HAP-1 (cell line): ENCODE measurements around the gene CYB561D1.

Source experiments
- DNase-seq, 2 experiments: peaks; one replicate each; pipeline ENCODE4 v3.0.0-alpha.2; 2016 to 2020; ENCODE audit warnings: low spot score in 2 of 2
- H3K27me3 ChIP-seq: fragments of 250-450 bp; sonication (Bioruptor Pico); 2 replicates; pipeline ENCODE4 v1.5.1; 2020; ENCODE audit warnings: low read depth, mild to moderate bottlenecking, moderate library complexity
- H3K36me3 ChIP-seq: fragments of 250-450 bp; sonication (Bioruptor Pico); replicated peaks from 2 replicates; pipeline ENCODE4 v1.5.1; 2020; ENCODE audit warnings: mild to moderate bottlenecking
- H3K4me1 ChIP-seq: fragments of 250-450 bp; sonication (Bioruptor Pico); 2 replicates; pipeline ENCODE4 v1.5.1; 2020; ENCODE audit warnings: mild to moderate bottlenecking
- H3K4me3 ChIP-seq: fragments of 250-450 bp; sonication (Bioruptor Pico); 2 replicates; pipeline ENCODE4 v1.5.1; 2020; ENCODE audit warnings: mild to moderate bottlenecking, moderate library complexity
- H3K9me3 ChIP-seq: fragments of 250-450 bp; sonication (Bioruptor Pico); 2 replicates; pipeline ENCODE4 v1.5.1; 2020; ENCODE audit warnings: mild to moderate bottlenecking, moderate library complexity
- in situ Hi-C: fragments of 300-500 bp; cut with MboI; formaldehyde crosslinking; loops from 3 replicates; pipeline ENCODE4 v1.14.3; 2020; ENCODE audit warnings: low sequenced_read_pairs, inconsistent platforms, mixed read lengths

Gene CYB561D1

GRCh38 chr1:109532365-109533136 is 38.7 kb downstream of the CYB561D1 start:
- peak; percentile 63 to 91 for DNase-seq
- peaks cover 8% of the 10 kb centered on the region for H3K4me1 ChIP-seq
- no peaks in the 10 kb centered on the region for H3K36me3 ChIP-seq
- H3K9me3 ChIP-seq: no peaks in the 10 kb centered on the region
- peak overlapping the region; percentile 9; the same call in 1 of the 2 replicates for H3K4me3 ChIP-seq
- no peaks in the 10 kb centered on the region for H3K27me3 ChIP-seq
- in situ Hi-C loops: loop anchor here (5.0 to 10.0 kb wide), 2 partner anchors 35 to 268 kb away; no protein-coding TSS in a partner anchor

DNA sequence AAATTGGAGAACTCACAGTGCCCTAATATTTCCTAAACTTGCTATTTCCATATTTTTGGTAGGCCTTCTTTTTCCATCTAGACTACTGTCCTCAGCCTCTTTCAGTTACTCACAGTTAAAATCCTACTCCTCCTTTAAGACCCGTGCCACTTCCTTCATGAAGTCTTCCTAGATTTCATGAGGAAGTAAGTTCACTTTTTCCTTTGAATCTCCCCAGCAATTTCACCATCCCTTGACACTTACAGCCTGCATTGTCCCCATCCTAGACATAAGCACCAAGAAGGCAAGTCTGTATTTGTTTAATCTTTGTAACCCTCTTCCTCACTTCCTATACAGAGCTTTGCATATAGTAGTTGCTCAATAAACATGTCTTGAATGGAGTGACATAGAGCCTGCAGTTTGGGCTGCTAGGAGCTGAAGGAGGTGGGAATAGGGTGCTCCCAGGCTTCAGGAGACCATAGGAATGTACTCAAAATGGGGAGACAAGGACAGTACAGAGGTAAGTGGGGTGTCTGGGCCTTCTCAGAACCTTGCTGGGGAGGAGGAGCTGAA is 40.5 kb downstream of the CYB561D1 start:
- Histone ChIP-seq H3K9me3 (no peaks in the 10 kb centered on the region), H3K36me3 (no peaks in the 10 kb centered on the region), H3K4me3 (no peak overlapping the region), H3K4me1 (peaks cover 8% of the 10 kb centered on the region), H3K27me3 (no peaks in the 10 kb centered on the region)
- in situ Hi-C loops: loop anchor here (5.0 to 10.0 kb wide), 2 partner anchors 37 to 270 kb away; no protein-coding TSS in a partner anchor
- DNase-seq: no peak

DNA sequence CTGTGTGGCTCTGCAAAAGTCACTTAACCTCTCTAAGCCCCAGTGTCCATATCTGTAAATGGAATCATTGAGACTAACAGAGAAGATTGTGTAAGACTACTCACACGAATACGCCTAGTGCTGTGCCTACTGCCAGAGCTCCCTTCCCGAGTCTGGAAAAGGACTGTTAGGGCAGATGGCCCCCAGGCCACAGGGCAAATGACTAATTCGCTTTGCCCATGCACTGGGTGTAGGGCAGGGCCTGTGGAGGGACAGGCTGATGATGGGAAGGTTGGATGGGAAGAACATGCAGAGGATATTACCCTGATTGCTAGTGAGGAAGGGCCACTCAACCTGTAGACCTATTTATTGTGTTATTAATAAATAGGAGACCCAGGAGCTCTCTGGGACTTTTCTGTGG is 41.6 kb downstream of the CYB561D1 start:
- peaks cover 8% of the 10 kb centered on the region for H3K4me1 ChIP-seq
- in situ Hi-C loops: loop anchor here (10.0 kb wide), 1 partner anchor 271 kb away; no protein-coding TSS in a partner anchor
- no peak for DNase-seq

GRCh38 chr1:109535971-109536491 is 42.1 kb downstream of the CYB561D1 start:
- no peaks in the 10 kb centered on the region for H3K9me3 ChIP-seq
- H3K4me1 ChIP-seq: peaks cover 8% of the 10 kb centered on the region
- H3K36me3 ChIP-seq: no peaks in the 10 kb centered on the region
- DNase-seq: no peak
- H3K4me3 ChIP-seq: no peak overlapping the region
- H3K27me3 ChIP-seq: no peaks in the 10 kb centered on the region; the same call in 1 of the 2 replicates
- in situ Hi-C loops: loop anchor here (10.0 kb wide), 1 partner anchor 271 kb away; no protein-coding TSS in a partner anchor

More for the DNA sequence above, 41.6 kb downstream of the CYB561D1 start:
- Histone ChIP-seq H3K4me3 (no peak overlapping the region), H3K36me3 (no peaks in the 10 kb centered on the region), H3K9me3 (no peaks in the 10 kb centered on the region), H3K27me3 (no peaks in the 10 kb centered on the region)

DNA sequence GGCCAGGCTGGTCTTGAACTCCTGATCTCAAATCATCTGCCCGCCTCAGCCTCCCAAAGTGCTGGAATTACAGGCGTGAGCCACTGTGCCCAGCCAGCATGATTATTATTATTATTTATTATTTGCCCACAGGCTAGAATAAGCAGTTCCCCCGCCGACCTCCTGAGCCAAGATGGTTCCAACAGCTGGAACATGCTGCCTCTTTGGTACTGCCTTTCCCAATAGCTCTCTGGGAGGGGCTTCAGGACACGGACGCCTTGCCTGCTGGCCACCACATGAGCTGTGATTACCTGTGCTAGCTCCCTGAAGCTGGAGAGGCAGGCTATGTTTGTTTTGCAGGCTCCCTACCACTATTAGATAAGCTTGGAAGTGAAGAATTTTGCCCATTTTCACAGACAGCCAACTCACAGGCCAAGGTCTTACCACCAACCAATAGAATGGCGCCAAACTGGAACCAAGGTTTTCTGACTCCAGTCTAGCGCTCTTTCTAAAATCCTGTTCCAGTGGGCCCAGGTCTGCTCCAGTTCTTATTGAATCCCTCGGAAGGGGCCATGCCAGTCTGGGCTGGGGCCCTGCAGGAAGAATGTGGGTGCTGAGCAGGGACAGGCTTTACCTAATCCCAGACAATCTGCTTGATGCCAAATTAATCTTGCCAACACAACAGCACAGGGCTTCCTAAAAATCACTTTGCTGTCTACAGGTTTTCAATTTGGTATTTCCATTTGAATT is 43.7 kb downstream of the CYB561D1 start:
- Histone ChIP-seq H3K36me3 (no peaks in the 10 kb centered on the region), H3K27me3 (no peaks in the 10 kb centered on the region; the same call in 1 of the 2 replicates), H3K4me3 (no peak overlapping the region), H3K4me1 (peaks cover under 1% of the 10 kb centered on the region), H3K9me3 (no peaks in the 10 kb centered on the region)
- in situ Hi-C loops: loop anchor here (10.0 kb wide), 1 partner anchor 273 kb away; no protein-coding TSS in a partner anchor
- no peak for DNase-seq

- Histone ChIP-seq H3K36me3 (no peaks in the 10 kb centered on the region), H3K4me3 (no peak overlapping the region), H3K4me1 (no peaks in the 10 kb centered on the region), H3K27me3 (no peaks in the 10 kb centered on the region; the same call in 1 of the 2 replicates), H3K9me3 (no peaks in the 10 kb centered on the region)
- no peak for DNase-seq
- in situ Hi-C loops: loop anchor here (10.0 kb wide), 1 partner anchor 274 kb away; no protein-coding TSS in a partner anchor
Observed at GRCh38 chr1:109538827-109539555, 45.1 kb downstream of the CYB561D1 start.

DNA sequence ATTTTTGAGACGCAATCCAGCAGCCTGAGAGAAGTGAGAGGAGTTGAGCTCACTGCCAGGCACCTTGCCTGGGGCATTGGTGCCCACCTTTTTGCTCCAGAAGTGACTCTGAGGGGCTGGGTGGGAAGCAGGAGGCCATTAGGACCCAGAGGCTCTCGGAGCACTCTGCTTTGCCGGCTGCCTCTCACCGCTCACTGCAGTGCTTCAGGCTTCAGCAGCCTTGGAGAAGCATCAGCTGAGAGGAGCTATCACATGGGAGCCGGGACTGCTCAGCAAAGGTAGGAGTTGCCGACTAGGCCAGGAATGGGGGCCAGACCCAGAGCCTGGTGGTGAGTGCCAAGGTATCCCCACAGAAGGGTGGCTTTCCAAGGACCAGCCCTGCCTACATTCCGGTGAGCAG is 45.8 kb downstream of the CYB561D1 start, which contains the start of gene GPR61:
GPR61 (plus strand) TSS at position 197 of the 400 bp plus-strand sequence. CDS start 3,151 bp downstream, outside the sequence.
- Histone ChIP-seq H3K27me3 (no peaks in the 10 kb centered on the region; the same call in 1 of the 2 replicates), H3K9me3 (no peaks in the 10 kb centered on the region), H3K4me1 (no peaks in the 10 kb centered on the region), H3K4me3 (no peak within 1 kb of the TSS), H3K36me3 (no peaks in the 10 kb centered on the region)
- in situ Hi-C loops: loop anchor here (10.0 kb wide), 2 partner anchors 275 to 445 kb away; partner anchors contain the start of gene AHCYL1
- no peak for DNase-seq

DNA sequence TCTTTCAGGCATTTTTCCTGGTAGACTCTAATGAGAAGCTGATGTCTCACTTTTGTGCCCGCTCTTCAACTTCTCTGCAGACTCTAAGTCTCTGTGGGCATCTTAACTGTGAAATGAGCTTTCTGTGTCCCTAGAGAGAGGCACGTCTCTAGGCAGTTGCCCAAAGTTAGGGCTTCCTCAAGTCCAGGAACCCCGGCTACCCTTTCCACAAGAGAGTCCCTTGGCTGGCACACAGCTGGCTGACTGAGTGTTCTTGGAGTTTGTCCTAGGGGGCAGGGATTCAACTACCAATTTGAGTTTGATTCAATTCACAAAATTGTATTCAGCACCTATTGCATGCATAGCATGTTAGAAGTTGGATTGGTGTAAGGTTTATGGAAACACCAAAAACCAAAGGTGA is 47.2 kb downstream of the CYB561D1 start:
- H3K36me3 ChIP-seq: no peaks in the 10 kb centered on the region
- H3K9me3 ChIP-seq: no peaks in the 10 kb centered on the region
- DNase-seq: no peak
- no peak overlapping the region for H3K4me3 ChIP-seq
- in situ Hi-C loops: loop anchor here (10.0 kb wide), 1 partner anchor 444 kb away; the partner anchor contains the start of gene AHCYL1
- no peaks in the 10 kb centered on the region for H3K4me1 ChIP-seq
- no peaks in the 10 kb centered on the region; the same call in 1 of the 2 replicates for H3K27me3 ChIP-seq

- no peaks in the 10 kb centered on the region for H3K36me3 ChIP-seq
- no peaks in the 10 kb centered on the region; the same call in 1 of the 2 replicates for H3K9me3 ChIP-seq
- H3K4me1 ChIP-seq: no peaks in the 10 kb centered on the region; the same call in 1 of the 2 replicates
- H3K27me3 ChIP-seq: no peaks in the 10 kb centered on the region; the same call in 1 of the 2 replicates
- in situ Hi-C loops: loop anchor here (10.0 kb wide), 1 partner anchor 442 kb away; the partner anchor contains the start of gene AHCYL1
- H3K4me3 ChIP-seq: no peak overlapping the region
- DNase-seq: no peak
Observed at GRCh38 chr1:109542657-109543056, 48.8 kb downstream of the CYB561D1 start.

- no peaks in the 10 kb centered on the region; the same call in 1 of the 2 replicates for H3K9me3 ChIP-seq
- no peak overlapping the region for H3K4me3 ChIP-seq
- H3K36me3 ChIP-seq: no peaks in the 10 kb centered on the region
- no peak for DNase-seq
- no peaks in the 10 kb centered on the region; the same call in 1 of the 2 replicates for H3K27me3 ChIP-seq
- no peaks in the 10 kb centered on the region; the same call in 1 of the 2 replicates for H3K4me1 ChIP-seq
- in situ Hi-C loops: loop anchor here (10.0 kb wide), 1 partner anchor 441 kb away; the partner anchor contains the start of gene AHCYL1
Observed at GRCh38 chr1:109543283-109543987, 49.5 kb downstream of the CYB561D1 start.

- DNase-seq: no peak
- H3K4me3 ChIP-seq: no peak overlapping the region
- in situ Hi-C loops: loop anchor here (10.0 kb wide), 1 partner anchor 441 kb away; the partner anchor contains the start of gene AHCYL1
- H3K27me3 ChIP-seq: no peaks in the 10 kb centered on the region; the same call in 1 of the 2 replicates
- H3K36me3 ChIP-seq: no peaks in the 10 kb centered on the region
- no peaks in the 10 kb centered on the region; the same call in 1 of the 2 replicates for H3K9me3 ChIP-seq
- no peaks in the 10 kb centered on the region; the same call in 1 of the 2 replicates for H3K4me1 ChIP-seq
Observed at GRCh38 chr1:109543988-109544735, 50.3 kb downstream of the CYB561D1 start.
